Esophagus mucosa (tissue), 1 donor: ENCODE measurements around the gene DENND2A. TPM values are rescaled to one million over a fixed set of nuclear protein-coding genes. Genes with fewer than 3 reads are reported as not detected.
A peak's percentile ranks its signal among the peaks of the same experiment; 100 is the strongest.
"Not testable (repeated sequence)": the region's sequence is repeated elsewhere in the genome, so short reads cannot be mapped to it uniquely, and the experiment has no call there.

Source experiments
- ATAC-seq: fragments of 200-7000 bp; cut with Tn5 transposase; one replicate; pipeline ENCODE4 v1.9.1; 2020
- total RNA-seq: library from RNA; stranded (reverse); gene quantifications from one replicate; pipeline ENCODE4 v1.2.4, GENCODE V29; 2023
- donor health status: DM: yes; HTN: yes; CAD: no.

The DENND2A gene
- total RNA-seq, 1 donor from 2014 or later: 1.0 TPM

DNA sequence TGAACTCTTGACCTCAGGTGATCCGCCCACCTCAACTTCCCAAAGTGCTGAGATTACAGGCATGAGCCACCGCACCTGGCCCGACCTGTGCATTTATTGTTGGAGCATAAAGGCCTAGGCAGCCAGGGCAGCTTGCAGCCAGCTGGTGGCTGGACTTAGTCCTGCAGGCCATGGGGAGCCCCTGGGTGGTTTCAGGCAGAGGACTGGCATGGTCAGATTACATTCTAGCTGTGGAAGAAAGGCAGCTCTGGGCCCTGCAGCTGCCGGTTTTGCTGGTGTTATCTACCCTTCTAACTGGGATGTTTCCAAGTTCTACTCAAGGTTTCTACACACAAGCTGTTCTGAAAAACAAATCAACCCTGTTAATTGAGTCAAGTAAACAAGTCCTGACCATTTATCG, 138.6 kb downstream of the DENND2A start:
- no peak for ATAC-seq

DNA sequence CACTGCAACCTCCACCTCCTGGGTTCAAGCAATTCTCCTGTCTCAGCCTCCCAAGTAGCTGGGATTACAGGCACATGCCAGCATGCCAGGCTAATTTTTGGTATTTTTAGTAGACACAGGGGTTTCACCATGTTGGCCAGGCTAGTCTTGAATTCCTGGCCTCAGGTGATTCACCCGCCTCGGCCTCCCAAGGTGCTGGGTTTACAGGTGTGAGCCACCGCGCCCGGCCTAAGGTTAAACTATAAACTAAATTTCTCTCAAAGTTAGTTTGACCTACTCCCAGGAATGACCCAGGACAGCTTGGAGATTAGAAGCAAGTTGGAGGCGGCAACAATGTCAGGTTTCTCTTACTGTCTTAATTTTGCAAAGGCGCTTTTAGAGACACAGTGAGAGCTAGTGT, 142.8 kb downstream of the DENND2A start:
- ATAC-seq: not testable (repeated sequence)

DNA sequence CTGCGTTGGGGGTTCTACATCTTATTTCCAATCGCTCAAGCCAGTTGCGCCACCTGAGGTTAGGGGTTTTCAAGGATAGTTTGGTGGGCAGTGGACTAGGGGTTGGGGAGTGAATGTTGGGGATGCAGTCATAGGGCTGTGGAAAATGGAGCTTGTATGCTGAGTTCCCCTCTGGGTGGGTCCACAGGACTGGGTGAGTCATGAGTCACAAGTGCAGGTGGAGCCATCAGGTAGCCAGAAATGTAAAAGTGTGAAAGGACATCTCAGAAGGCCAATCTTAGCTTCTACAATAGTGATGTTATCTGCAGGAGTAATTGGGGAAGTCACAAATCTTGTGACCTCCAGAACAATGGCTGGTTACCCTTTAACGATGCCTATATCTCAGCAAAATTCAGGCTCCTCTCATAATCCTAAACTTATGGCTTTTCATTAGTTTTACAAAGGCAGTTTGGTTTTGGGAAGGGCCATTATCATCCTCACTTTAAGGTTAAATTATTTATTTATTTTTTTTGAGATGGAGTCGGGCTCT, 143.3 kb downstream of the DENND2A start:
- no peak for ATAC-seq

DNA sequence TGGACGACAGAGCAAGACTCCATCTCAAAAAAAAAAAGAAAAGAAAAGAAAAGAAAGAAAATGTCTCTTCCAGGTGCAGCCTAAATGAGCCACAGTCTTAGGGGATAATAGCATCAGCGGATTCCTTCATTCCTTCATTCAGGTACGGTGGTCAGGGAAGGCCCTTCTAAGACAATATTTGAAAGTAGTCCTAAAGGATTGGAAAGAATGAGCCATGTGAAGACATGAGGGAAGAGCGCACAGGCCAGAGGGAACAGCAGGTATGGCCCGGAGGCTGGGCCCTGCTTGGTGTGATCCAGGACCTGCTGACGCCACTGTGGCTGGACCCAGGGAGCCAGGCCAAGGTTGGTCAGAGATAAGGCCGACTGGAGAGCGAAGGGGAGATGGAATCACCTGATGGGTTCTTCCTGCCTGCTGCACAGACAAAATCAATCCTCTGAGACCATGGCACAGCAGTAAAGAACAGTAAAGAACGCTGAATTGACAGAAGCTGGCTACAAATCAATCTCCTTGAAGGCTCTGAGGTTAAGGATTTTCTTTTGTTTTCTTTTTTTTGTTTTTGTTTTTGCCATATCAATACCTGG, 145.0 kb downstream of the DENND2A start:
- no peak for ATAC-seq

DNA sequence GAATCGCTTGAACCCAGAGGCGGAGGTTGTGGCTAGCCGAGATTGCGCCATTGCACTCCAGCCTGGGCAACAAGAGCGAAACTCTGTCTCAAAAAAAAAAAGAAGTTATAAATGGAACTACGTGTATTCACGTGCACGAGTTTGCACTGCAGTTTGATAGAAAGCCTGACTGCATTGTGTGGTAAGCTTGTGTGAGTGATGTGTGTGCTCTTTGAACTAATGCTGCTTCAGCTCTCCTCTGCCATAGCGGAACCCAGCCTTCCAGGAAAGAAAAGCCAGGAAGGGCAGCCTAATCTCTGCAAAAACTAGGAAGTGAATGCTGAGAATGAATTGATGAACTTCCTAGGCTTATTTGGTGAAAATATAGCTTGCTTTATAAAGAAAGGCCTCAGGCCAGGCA, 145.7 kb downstream of the DENND2A start:
- no peak for ATAC-seq

DNA sequence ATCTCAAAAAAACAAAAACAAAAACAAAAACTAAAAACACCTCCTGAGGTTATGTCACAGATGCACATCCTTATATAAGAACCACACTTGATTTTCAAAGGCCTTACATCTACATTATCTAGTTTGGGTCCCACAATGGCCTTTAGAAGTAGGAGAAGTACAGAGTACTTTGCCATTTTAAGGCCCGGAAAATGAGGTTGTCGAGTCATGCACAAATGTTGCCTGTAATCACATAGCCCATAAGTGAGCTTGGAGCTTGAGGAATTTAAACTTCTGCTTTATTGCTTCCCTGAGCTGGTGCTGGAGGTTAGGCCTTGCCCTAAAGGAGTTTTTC, 151.6 kb downstream of the DENND2A start:
- no peak for ATAC-seq

DNA sequence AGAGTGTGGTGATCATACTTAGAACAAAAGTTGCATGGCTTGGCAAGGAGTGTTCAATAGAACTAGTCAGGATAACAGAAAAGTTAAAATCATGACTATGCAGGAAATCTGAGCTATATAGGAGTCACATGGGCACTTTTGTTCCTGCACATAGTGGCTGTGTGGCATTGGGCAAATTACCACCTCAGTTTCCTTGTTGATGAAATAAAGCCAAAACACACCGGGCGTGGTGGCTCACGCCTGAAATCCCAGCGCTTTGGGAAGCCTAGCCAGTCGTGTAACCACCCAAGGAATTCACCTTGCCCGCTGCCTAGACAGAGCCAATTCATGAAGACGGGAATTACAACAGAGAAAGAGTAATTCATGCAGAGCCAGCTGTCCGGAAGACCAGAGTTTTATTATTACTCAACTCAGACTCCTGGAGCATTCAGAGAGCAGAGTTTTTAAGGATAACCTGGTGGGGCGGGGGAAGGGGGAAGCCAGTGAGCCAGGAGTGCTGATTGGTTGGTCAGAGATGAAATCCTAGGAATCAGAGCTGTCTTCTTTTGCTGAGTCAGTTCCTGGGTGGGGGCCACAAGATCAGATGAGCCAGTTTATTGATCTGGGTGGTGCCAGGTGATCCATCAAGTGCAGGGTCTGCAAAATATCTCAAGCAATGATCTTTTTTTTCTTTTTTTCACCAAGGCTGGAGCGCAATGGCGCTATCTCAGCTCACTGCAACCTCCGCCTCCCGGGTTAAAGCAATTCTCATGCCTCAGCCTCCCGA, 154.9 kb downstream of the DENND2A start:
- ATAC-seq: peak; percentile 94

DNA sequence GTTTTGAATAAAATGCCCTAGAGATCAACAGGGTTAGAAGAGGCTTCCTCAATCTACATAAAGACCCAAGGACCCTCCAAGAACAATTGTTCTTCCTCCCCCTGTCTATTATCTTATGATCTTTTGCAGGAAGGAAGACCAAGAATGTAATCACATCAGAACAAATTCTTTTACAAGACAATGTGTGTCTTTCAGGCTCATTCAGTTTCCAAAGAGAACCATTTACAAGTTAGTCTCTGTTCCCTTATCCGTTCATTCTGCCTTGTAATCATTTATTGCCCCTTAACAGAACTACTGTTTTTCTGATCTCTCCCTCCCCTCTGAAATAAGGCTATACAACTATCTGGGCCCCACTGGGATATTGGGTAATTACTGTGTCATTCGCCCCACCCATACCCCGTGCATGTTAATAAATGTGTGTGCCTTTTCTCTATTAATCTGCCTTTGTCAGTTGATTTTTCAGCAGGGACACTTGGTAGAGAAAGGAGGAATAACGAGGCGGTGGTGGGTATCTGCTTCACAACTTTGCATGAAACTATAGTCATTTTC, 155.6 kb downstream of the DENND2A start:
- ATAC-seq: peak; percentile 34

DNA sequence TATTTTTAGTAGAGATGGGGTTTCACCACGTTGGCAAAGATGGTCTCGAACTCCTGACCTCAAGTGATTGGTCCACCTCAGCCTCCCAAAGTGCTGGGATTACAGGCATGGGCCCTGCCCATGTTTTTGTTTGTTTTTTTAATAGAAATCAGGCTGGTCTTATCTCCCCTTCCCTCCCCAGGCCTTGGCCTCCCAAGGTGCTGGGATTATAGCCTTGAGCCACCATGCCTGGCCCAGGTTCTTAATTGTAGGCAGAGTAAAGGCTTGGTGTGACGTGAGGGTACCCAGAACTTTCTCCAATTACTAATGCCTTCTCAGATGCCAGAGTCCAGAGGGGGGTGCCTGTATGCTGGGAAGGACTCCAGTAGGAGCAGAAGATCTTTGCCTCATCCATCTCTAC, 156.1 kb downstream of the DENND2A start:
- ATAC-seq: no peak

DNA sequence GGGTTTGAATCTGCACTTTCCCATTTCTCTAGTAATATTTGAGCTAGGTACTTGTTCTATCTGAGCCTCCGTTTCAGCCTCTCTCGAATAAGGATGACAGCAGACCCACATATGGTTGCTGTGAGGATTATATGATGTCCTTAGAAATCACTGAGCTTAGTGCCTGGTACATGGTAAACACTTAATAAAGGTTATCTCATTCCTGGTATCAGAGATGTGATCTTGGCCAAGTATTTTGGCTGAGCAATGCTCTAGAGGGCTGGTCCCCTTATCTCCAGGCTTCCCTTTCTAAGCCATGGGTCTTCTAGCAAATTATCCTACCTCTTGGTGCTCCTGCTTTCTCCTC, 160.9 kb downstream of the DENND2A start:
- no peak for ATAC-seq

DNA sequence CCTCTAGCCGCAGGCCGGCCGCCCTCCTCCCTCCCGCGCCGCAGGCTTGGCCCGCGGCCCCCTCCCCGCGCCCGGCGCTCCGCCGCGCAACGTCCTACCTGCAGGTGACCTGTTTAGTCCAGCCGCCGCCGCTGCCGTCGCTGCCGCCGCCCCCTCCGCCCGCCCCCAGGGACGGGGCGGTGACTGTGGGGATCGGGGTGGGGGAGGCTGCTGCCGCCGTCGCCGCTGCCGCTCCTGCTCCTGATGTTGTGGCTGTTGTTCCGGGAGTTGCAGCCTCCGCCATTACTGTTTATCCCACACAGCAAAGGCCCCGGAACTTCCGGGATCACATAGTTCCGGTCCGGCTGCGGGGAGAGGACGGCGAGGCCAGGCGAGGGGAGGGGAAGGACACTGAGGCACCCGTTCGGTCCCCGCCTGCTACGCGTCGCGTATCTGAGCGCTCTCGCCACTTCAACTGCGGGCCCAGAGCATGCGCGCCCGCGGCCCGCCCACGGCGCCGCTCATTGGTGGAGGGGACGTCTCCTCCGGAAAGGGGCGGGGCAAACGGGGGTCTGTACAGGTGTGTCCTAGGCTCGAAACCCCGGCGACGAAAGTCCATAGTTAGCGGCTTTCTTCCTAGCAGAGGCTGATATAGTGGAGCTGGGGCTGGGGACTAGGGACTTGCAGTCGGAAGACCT, 161.4 kb downstream of the DENND2A start, which contains the start of gene MKRN1:
Gene MKRN1, minus strand, starts transcription at position 444 of the 677 bp plus-strand sequence. Its CDS starts 161 bp downstream, at position 283.
- peak; percentile 98 for ATAC-seq

DNA sequence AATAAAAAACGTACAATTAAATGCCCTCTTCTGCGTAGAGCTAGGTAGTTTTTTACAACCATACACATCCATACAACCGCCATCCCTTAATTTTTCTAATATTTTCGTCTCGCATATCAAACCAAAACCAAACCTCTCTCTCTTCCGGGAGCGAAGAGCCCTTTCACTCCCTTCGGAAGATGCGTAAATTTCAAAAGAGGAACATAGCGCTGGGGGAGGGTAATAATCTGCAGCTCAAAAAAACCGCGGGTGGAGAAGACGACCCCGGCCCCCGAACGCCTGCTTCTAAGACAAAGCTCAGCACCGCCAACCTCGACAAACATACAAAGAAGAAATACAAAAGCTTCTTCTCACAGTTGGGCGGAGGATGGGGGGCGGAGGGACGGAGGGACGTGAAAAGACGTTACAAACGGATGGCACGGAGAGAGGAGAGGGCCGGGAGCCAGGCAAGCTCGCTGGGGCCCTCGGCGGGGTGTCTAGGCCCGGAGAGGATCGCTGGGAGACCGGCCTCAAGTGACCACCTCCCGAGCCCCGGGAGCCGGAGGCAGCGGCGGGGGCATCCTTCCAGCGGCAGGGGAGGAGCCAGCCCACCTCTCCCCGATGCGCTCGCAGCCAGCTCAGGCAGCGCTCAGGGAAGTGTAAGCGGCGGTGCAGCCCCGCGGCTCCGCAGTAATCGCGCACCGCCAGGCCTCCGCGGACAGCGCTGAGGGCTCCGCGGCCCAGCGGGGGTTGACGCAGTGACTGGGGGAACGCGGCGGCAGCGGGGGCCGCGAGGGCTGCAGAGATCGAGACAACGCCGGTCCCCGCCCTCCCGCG, 162.2 kb downstream of the DENND2A start:
- peak; percentile 56 for ATAC-seq

DNA sequence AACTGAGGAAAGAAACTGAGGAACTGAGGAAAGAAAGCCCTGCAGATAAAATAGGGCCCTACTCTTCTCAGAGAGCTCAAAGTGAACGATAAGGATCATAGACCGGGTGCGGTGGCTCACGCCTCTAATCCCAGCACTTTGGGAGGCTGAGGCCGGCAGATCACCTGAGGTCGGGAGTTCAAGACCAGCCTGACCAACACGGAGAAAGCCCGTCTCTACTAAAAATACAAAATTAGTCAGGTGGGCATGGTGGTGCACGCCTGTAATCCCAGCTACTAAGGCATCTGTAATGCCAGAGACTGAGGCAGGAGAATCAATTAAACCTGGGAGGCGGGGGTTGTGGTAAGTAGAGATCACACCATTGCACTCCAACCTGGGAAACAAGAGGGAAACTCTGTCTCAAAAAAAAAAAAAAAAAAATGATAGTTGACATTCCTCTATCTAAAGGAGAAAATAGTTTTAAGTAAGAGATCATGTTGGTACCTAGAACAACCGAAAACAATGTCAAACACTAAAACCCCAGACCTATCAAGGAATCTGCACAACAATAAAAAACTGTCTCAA, 163.8 kb downstream of the DENND2A start:
- ATAC-seq: no peak

DNA sequence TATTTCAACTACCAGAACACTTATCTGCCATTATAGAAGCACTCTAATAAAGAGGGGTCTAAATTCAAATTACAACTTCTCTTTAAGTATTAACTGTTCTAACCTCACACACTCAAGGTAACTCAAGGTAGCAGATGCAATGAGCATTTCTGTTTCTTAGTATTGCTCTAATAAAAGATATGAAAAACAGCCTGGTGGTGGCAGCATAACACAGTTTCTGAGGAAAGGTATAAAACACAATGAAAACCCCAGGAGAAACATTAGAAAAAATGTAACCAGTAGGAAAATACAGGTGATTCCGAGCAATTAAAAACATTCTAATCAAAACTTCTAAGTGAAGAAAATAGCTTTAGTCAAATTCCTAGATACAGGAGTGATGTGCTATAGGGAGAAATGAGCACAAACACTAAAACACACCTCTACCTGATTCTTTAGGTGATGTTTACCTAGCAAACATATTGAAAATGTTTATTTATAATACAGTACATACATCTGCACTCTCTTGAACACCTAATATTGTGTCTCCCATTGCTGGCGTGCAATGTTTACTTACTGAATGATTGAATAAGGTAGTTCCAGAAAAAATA, 164.8 kb downstream of the DENND2A start:
- ATAC-seq: no peak

Other genes with a start within 250 kb of the DENND2A start
- 14.4 TPM for gene SLC37A3, start 242.3 kb downstream of the DENND2A start, total RNA-seq
- 0.20 TPM for gene RAB19, start 236.8 kb downstream of the DENND2A start, total RNA-seq
- gene MKRN1, start 161.3 kb downstream of the DENND2A start, total RNA-seq: 65.5 TPM
- 20.2 TPM for gene ADCK2, start 32.1 kb upstream of the DENND2A start, total RNA-seq
- 181 TPM for gene NDUFB2, start 55.9 kb upstream of the DENND2A start, total RNA-seq